Endothelial cell of umbilical vein (primary cell): Measurements from ENCODE around the gene ALG13.

ENCODE experiments used
- CTCF ChIP-seq, 2 donors: IDR thresholded peaks; 1 replicate in 1 of 2; 2 replicates in 1 of 2; pipeline ENCODE4 v1.5.1; 2011; ENCODE audit warnings: low read length in 2 of 2, mild to moderate bottlenecking in 2 of 2, moderate library complexity in 2 of 2, control low read depth in 1 of 2, inconsistent platforms in 1 of 2, low read depth in 1 of 2; ENCODE audit not compliant: insufficient read depth in 1 of 2; ENCODE audit errors: extremely low read depth in 1 of 2
- EZH2 ChIP-seq: IDR thresholded peaks from 2 replicates; pipeline ENCODE4 v1.6.1; 2012; ENCODE audit warnings: borderline replicate concordance, low read depth, mild to moderate bottlenecking, moderate library complexity, low read length, inconsistent platforms; ENCODE audit not compliant: severe bottlenecking
- FOS ChIP-seq: IDR thresholded peaks from 2 replicates; pipeline ENCODE4 v1.6.1; 2011; ENCODE audit warnings: mild to moderate bottlenecking, low read length, moderate library complexity, borderline replicate concordance; ENCODE audit not compliant: insufficient read depth
- MAX ChIP-seq: IDR thresholded peaks from 2 replicates; pipeline ENCODE4 v1.6.1; 2011; ENCODE audit not compliant: insufficient read depth, insufficient read length
- POLR2A ChIP-seq: IDR thresholded peaks from 2 replicates; pipeline ENCODE4 v1.6.1; 2012; ENCODE audit warnings: low read depth, mild to moderate bottlenecking, control low read depth, low read length
- POLR2AphosphoS5 ChIP-seq: IDR thresholded peaks from 2 replicates; pipeline ENCODE4 v1.6.1; 2012; ENCODE audit warnings: low read depth, mild to moderate bottlenecking, control low read depth, low read length, moderate library complexity; ENCODE audit not compliant: insufficient read depth

DNA sequence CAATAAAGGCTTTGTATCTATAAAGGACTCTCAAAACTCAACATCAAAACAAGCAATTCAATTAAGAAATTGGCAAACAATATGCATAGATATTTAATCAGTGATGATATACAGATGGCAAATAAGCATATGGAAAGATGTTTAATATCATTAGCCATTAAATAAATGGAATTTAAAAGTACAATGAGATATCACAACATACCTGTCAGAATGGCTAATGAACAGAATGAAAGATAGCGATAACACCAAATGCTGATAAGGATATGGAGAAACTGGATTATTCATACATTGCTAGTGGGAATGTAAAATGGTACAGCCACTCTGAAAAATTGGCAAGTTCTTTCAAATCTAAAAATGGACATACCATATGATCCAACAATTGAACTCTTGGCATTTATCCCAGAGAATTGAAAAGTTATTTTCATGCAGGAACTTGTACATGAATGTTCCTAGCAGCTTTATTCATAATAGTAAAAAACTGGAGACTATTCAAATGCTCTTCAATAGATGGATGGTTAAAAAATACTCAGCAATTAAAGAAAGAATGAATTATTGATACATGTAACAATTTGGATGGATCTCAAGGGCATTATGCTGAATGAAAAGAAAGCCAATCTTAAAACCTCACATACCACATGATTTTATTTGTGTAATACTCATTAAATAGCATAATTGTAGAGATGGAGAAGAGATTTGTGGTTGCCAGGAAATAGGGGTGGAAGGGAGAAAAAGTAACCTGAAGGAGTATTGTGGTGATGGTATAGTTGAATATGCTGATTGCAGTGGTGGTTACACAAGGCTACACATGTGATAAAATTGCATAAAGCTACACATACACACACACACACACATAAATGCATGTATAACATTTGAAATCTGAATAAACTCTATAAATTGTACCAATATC is 45.9 kb upstream of the ALG13 start:
- TF ChIP-seq CTCF (IDR thresholded peaks at IDR 0.05; ENCODE audit: extremely low read depth in 1 of 2, insufficient read depth in 1 of 2, low read depth in 1 of 2, low read length in 2 of 2) (no peak), EZH2 (no peak), POLR2AphosphoS5 (no peak), POLR2A (no peak), MAX (no peak), FOS (no peak)
